Smooth muscle cell (in vitro differentiated cells): Measurements from ENCODE around the gene RBM47. TPM values are rescaled to one million over a fixed set of nuclear protein-coding genes. Genes with fewer than 3 reads are reported as not detected.

Experiments
- DNase-seq: peaks from one replicate; lab custom pipeline; 2025; ENCODE audit not compliant: unreplicated experiment; lab: John Stamatoyannopoulos, UW
- H2AFZ ChIP-seq: fragments of 200-600 bp; sonication (generic); 2 replicates; pipeline ENCODE4 v1.6.0; 2016; ENCODE audit warnings: antibody characterized with exemption, low read depth, mild to moderate bottlenecking
- H3F3A ChIP-seq: fragments of 200-600 bp; sonication (generic); 2 replicates; pipeline ENCODE4 v1.6.0; 2017; ENCODE audit warnings: antibody characterized with exemption, low read depth
- H3K27ac ChIP-seq: fragments of 200-600 bp; sonication (generic); 2 replicates; pipeline ENCODE4 v1.5.1; 2016; ENCODE audit warnings: low read depth, mild to moderate bottlenecking
- H3K27me3 ChIP-seq: fragments of 200-600 bp; sonication (generic); 2 replicates; pipeline ENCODE4 v1.6.1; 2016; ENCODE audit warnings: low read depth, mild to moderate bottlenecking
- H3K36me3 ChIP-seq: fragments of 200-600 bp; sonication (generic); 2 replicates; pipeline ENCODE4 v1.5.1; 2016; ENCODE audit warnings: low read depth
- H3K4me1 ChIP-seq: fragments of 200-600 bp; sonication (generic); 2 replicates; pipeline ENCODE4 v1.5.1; 2016; ENCODE audit warnings: low read depth
- H3K4me2 ChIP-seq: fragments of 200-600 bp; sonication (generic); 2 replicates; pipeline ENCODE4 v1.6.0; 2016; ENCODE audit warnings: mild to moderate bottlenecking
- H3K4me3 ChIP-seq: fragments of 200-600 bp; sonication (generic); 2 replicates; pipeline ENCODE4 v1.5.1; 2016; ENCODE audit warnings: mild to moderate bottlenecking
- H3K79me2 ChIP-seq: fragments of 200-600 bp; sonication (generic); 2 replicates; pipeline ENCODE4 v1.6.0; 2016; ENCODE audit warnings: low read depth, mild to moderate bottlenecking
- H3K9ac ChIP-seq: fragments of 200-600 bp; sonication (generic); 2 replicates; pipeline ENCODE4 v1.6.0; 2016; ENCODE audit warnings: low read depth
- H3K9me3 ChIP-seq: fragments of 200-600 bp; sonication (generic); replicated peaks from 2 replicates; pipeline ENCODE4 v1.5.1; 2016; ENCODE audit warnings: low read depth
- H4K20me1 ChIP-seq: fragments of 200-600 bp; sonication (generic); 2 replicates; pipeline ENCODE4 v1.6.0; 2016; ENCODE audit warnings: low read depth
- WGBS: methylation state at CpG from one replicate; pipeline ENCODE4 v1.1.7; 2016; ENCODE audit warnings: low lambda C conversion rate; 5-methylcytosine and 5-hydroxymethylcytosine counted together
- polyA plus RNA-seq: library from polyadenylated mRNA; unstranded; fragments of >200 nt; fragmentation: Nextera tagmentation; extraction: Ambion mirVana; gene quantifications from 2 replicates; pipeline ENCODE4 v1.2.1, GENCODE V29; 2016
- total RNA-seq: library from RNA; depleted of rRNA; stranded (reverse); fragments of >200 nt; gene quantifications from 2 replicates; pipeline ENCODE4 v1.2.3, GENCODE V29; 2014
- TF ChIP-seq, protein P1 (sequence below): fragments of 200-600 bp; sonication (generic); IDR thresholded peaks from 2 replicates; pipeline ENCODE4 v1.5.1; 2017; ENCODE audit warnings: borderline replicate concordance, mild to moderate bottlenecking, antibody characterized with exemption; ENCODE audit not compliant: insufficient read depth, poor library complexity, severe bottlenecking

RBM47 gene
- total and polyA plus RNA-seq, 2 experiments from 2014 or later: 3.4 to 5.5 TPM

DNA sequence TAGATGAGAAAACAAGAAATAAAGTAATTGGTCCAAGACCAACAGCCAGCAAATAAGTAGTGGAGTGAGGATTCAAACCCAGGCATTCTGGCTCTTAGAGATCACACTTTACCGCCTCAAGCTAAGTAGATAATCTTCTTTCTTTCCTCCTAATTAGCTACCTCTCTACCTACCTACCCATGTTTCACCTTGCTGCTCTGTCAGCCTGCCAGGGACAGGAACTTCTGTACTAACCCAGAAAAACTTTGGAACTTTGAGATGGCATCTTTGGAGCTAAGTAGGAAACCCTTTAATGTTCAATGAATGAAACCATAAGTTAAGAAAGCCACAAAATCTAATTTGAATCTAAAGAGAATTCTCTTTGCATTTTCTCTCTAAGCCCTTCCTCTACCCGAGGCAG, 149.4 kb downstream of the RBM47 start:
- H2AFZ ChIP-seq: no peak overlapping the region
- no peak overlapping the region for H3K27ac ChIP-seq
- no peak overlapping the region for H3K4me3 ChIP-seq
- no peak for DNase-seq
- H3K9ac ChIP-seq: no peak overlapping the region
- TF ChIP-seq, protein P1, sequence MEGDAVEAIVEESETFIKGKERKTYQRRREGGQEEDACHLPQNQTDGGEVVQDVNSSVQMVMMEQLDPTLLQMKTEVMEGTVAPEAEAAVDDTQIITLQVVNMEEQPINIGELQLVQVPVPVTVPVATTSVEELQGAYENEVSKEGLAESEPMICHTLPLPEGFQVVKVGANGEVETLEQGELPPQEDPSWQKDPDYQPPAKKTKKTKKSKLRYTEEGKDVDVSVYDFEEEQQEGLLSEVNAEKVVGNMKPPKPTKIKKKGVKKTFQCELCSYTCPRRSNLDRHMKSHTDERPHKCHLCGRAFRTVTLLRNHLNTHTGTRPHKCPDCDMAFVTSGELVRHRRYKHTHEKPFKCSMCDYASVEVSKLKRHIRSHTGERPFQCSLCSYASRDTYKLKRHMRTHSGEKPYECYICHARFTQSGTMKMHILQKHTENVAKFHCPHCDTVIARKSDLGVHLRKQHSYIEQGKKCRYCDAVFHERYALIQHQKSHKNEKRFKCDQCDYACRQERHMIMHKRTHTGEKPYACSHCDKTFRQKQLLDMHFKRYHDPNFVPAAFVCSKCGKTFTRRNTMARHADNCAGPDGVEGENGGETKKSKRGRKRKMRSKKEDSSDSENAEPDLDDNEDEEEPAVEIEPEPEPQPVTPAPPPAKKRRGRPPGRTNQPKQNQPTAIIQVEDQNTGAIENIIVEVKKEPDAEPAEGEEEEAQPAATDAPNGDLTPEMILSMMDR: no peak
- H3K4me1 ChIP-seq: no peaks in the 10 kb centered on the region
- H4K20me1 ChIP-seq: no peaks in the 10 kb centered on the region
- H3K27me3 ChIP-seq: no peaks in the 10 kb centered on the region
- H3K9me3 ChIP-seq: no peaks in the 10 kb centered on the region
- no peaks in the 10 kb centered on the region for H3K79me2 ChIP-seq
- WGBS: 79% methylated on average over 2 of the region's 2 CpGs
- H3F3A ChIP-seq: no peaks in the 10 kb centered on the region
- H3K4me2 ChIP-seq: no peak overlapping the region
- no peaks in the 10 kb centered on the region for H3K36me3 ChIP-seq

DNA sequence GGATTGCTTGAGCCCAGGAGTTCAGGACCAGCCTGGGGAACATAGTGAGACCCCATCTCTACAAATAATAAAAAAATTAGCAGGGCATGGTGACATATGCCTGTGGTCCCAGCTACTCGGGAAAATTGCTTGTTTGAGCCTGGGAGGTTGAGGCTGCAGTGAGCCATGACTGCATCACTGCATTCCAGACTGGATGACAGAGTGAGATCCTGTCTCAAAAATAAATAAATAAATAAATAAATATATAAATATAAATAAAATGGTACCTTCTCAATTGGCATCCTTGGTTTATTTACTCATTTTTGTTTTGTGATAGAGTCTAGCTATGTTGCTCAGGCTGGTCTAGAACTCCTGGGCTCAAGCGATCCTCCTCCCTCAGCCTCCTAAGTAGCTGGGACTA, 150.3 kb downstream of the RBM47 start:
- H3K9ac ChIP-seq: no peak overlapping the region
- no peaks in the 10 kb centered on the region for H3K36me3 ChIP-seq
- H3K27ac ChIP-seq: no peak overlapping the region
- no peak overlapping the region for H3K4me3 ChIP-seq
- no peak overlapping the region for H2AFZ ChIP-seq
- WGBS: 43% methylated on average over 2 of the region's 2 CpGs
- H3K9me3 ChIP-seq: no peaks in the 10 kb centered on the region
- H3K27me3 ChIP-seq: no peaks in the 10 kb centered on the region
- H3K4me1 ChIP-seq: no peaks in the 10 kb centered on the region
- no peaks in the 10 kb centered on the region for H3F3A ChIP-seq
- DNase-seq: no peak
- H3K4me2 ChIP-seq: no peak overlapping the region
- no peaks in the 10 kb centered on the region for H4K20me1 ChIP-seq
- no peaks in the 10 kb centered on the region for H3K79me2 ChIP-seq
- TF ChIP-seq, protein P1: no peak

- Histone ChIP-seq H2AFZ (no peak overlapping the region), H3K4me2 (no peak overlapping the region), H3K27me3 (no peaks in the 10 kb centered on the region), H4K20me1 (no peaks in the 10 kb centered on the region), H3K79me2 (no peaks in the 10 kb centered on the region), H3K36me3 (no peaks in the 10 kb centered on the region), H3K4me3 (peak overlapping the region; percentile 29), H3K4me1 (no peaks in the 10 kb centered on the region), H3K27ac (no peak overlapping the region), H3K9ac (no peak overlapping the region), H3K9me3 (no peaks in the 10 kb centered on the region), H3F3A (no peaks in the 10 kb centered on the region)
- TF ChIP-seq, protein P1: no peak
- WGBS: 80% methylated on average over 4 of the region's 4 CpGs
- DNase-seq: no peak
These were observed 154.1 kb downstream of the RBM47 start for GRCh38 chr4:40475609-40476008.

DNA sequence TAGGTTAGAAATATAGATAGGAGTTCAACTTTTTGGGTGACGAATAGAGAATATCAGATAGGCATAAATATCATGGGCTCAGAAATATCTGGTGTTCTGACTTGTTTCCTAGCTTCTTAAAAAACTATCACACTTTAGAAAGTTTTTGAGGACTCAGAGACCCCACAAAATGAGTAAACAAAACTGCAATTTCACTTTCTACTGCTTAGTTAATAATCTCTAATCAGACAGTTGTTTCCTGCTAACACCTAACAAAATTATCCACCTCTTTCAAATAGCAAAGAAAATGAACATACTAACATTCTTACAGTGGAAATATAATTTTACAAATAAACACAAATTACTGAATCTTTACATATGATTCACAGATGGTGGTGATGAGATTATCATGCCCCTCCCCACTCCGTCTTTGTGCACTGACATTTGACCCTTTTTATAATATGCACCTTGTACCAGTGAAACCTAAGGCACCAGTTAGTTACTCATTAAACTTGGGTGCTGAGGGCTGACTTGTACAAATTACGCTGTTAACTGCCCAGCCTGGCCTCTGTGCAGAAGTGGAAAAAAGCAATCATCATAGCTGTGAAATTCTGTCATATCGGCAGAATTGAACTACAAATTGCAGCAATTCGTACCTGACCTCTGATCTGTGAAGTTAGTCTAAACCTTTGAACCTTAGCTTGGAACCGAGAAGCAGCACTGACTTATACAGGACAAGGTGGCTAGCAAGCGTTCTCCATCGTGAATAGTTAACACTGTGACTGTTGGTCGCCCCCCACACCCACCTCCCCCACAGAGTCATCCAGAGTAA, 155.9 kb downstream of the RBM47 start:
- Histone ChIP-seq H3K27me3 (no peaks in the 10 kb centered on the region), H3F3A (no peaks in the 10 kb centered on the region), H3K4me3 (peak overlapping the region; percentile 29), H4K20me1 (no peaks in the 10 kb centered on the region), H3K36me3 (no peaks in the 10 kb centered on the region), H3K9me3 (no peaks in the 10 kb centered on the region), H2AFZ (no peak overlapping the region), H3K79me2 (no peaks in the 10 kb centered on the region), H3K27ac (no peak overlapping the region), H3K9ac (no peak overlapping the region), H3K4me2 (no peak overlapping the region), H3K4me1 (no peaks in the 10 kb centered on the region)
- WGBS: 91% methylated on average over 9 of the region's 9 CpGs
- TF ChIP-seq, protein P1: no peak
- no peak for DNase-seq
